ENCODE measurements around the gene CDKAL1.

The CDKAL1 gene

DNA sequence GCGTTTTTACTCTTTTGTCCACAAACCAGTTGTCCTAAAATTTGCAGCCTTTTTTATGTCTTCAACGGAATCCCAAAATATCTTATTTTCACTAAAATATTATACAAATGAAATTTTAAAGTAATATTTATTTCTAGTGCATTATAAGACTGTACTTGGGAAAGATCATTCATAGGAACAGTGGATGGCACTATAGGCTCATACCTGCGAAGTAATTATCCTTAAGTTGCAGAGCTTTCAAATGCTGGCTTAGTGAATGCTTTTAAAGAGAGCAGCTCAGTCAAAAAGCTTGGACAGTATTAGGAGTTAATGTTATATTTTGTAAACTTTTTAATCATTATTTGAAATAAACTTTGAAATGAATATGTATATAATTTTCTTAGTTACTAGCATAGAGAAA is 254.9 kb downstream of the CDKAL1 start:
- no peak for DNase-seq (ENCODE audit: low read depth in 2 of 3, low spot score in 1 of 3)

DNA sequence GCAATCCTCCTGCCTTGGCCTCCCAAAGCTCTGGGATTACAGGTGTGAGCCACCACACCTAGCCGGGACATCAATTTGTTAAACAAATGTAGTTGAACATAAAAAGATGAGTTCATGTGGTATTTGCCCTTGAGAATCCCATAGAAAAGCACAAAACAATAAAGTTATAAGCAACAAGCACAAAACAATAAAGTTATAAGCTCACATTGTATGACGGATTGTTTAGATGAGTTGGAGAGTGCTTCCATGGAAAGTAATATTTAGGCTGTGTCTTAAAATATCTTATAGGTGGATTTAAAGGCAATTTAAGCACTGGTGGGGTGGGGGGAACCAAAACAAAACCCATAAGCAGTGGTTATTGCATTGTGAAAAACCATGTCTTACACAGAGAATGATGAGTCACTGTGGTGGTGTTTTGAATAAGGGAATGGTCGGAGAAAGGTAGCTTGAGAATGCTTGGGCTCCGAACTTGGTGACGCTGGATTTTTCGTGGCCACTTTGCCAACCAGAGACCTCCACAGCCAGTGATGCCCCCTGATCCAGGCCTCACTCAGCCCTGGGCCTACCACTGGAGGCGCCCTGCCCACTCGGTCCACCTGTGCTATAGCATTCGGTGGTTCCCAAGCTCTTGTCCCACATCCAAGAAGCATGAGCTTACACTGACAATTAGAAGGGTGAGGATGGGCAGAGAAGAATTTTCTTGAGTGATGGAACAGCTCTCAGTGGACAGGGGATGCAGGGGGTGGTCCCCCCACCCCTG is 256.0 kb downstream of the CDKAL1 start:
- DNase-seq (ENCODE audit: low read depth in 2 of 3, low spot score in 1 of 3), result no peak

DNA sequence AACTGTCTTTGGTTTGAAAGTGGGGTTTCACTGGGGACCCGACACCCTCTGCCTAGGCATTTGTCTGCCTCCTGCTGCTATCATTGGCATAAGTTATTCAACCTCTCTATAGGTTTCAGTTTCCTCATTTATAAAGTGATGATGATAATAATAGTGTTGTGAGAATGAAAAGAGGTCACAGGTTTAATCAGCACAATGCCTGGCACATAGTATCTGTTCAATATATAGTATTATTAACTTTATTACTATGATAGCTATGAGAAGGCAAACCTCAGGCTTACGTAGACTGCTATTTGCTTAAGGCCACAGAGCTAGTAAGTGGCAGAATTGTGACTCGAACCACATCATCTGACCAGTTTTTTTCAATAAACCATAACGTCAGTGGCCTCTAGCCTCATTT is 256.8 kb downstream of the CDKAL1 start:
- no peak for DNase-seq (ENCODE audit: low read depth in 2 of 3, low spot score in 1 of 3)

DNA sequence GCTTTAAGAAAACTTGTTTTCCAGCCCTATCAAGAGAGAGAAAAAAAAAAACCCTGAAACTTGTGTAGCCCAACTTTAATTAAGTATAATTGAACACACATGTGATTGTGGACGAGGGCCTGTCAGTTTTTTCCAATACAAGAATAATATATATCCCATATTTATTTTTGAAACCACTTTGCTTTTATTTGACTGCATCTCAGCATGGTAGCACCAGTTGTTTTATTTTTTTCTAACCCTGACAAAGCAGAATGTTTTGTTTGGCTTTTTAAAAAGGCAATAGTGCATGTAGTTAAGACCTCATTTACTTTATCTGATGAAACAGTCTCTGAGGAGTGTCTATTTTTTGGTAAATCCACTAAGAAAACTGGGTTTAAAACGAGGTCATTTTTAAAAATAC is 257.7 kb downstream of the CDKAL1 start:
- no peak for DNase-seq (ENCODE audit: low read depth in 2 of 3, low spot score in 1 of 3)

DNA sequence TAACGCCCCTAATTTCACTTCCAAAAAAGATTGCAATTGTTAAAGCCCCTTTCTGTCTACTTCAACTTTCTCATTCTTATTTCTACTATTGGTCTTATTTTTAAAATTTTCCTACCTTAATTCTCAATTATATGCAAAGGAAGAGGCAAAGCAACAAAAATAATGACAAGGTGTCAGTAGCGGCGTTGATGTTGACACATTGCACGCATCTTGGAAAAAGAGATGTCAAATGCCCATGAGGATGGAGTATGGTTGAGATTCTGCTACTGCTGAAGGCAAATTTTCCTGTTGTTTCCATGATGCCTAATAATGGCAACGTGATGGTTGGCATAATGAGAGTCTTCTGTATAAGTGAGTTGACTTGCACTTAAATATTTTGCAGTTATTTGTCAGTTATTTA is 258.9 kb downstream of the CDKAL1 start:
- no peak for DNase-seq (ENCODE audit: low read depth in 2 of 3, low spot score in 1 of 3)

DNA sequence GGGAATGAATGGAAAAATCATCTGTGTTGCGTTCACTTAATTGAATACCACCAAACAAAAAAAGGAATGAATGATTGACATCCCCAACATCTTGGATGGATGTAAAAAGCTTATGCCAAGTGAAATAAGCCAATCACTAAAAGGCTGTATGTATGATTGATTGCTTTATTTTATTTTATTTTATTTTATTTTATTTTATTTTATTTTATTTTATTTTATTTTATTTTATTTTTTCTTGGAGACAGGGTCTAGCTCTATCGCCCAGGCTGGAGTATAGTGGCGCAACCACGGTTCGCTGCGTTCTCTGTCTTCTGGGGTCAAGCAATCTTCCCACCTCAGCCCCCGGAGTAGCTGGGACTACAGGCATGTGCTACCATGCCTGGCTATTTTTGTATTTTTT is 263.3 kb downstream of the CDKAL1 start:
- DNase-seq (ENCODE audit: low read depth in 2 of 3, low spot score in 1 of 3), result no peak

DNA sequence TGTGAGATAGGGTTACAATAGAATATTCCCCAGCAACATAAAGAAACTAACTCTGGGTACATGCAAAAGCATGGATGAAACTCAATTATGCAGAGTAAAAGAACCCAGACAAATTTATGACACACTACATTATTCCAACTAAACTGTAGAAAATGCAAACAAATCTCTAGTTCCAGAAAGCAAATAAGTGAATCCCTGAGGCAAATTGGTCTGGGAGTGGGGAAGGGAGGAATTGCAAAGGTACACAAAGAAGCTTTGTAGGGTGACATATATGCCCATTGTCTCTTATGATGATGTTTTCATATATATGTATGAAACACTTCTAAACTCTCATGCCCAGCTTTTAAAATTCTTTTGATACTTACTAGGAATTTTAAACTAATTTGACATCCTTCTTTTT is 266.0 kb downstream of the CDKAL1 start:
- DNase-seq (ENCODE audit: low read depth in 2 of 3, low spot score in 1 of 3), result no peak

DNA sequence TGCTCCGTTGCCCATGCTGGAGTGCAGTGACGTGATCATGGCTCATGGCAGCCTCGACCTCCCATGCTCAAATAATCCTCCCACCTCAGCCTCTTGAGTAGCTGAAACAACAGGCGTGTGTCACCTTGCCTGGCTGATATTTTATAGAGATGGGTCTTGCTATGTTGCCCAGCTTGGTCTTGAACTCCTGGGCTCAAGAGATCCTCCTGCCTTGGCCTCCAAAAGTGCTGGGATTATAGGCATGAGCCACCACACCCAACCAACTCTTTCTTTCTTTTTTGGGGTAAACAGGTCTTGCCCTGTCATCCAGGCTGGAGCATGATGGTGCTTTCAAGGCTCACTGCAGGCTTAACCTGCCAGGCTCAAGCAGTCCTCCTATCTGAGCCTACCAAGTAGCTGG is 266.4 kb downstream of the CDKAL1 start:
- DNase-seq (ENCODE audit: low read depth in 2 of 3, low spot score in 1 of 3), result no peak

DNA sequence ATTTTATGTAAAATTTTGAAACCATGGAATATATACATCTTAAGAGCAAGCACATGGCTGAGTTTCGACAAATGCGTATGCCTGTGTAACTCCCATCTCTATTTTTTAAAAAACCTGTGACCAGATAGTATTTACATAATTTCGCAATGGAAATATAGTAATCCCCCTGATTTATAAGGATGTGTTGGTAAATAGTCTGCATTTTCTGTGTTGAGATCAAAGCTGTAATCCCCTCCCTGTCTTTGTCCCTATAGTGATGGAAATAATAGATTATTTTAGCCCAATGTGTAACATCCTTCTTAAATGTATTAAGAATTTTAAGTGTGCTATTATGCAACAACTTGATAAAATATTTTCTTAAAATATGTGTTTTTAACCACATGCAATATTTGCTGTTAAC is 267.3 kb downstream of the CDKAL1 start:
- DNase-seq (ENCODE audit: low read depth in 2 of 3, low spot score in 1 of 3), result no peak

DNA sequence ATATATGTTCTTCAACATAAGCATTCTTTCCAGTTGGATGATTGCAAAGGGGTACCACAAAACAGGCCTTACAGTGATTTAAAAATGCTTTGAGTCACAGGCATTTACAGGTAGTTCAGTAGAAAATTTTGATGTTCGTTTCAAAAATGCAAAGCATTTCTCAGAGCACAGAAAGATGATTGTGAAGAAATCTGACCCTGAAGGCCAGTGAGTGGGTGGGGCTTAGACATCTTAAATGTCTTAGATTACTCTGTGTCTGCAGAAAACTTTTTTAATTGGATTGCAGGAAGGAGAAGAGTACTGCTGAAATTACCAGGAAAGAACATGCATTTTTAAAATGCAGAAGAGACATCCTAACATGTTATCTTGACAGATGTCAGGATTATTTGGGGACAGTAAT is 268.3 kb downstream of the CDKAL1 start:
- no peak for DNase-seq (ENCODE audit: low read depth in 2 of 3, low spot score in 1 of 3)

DNA sequence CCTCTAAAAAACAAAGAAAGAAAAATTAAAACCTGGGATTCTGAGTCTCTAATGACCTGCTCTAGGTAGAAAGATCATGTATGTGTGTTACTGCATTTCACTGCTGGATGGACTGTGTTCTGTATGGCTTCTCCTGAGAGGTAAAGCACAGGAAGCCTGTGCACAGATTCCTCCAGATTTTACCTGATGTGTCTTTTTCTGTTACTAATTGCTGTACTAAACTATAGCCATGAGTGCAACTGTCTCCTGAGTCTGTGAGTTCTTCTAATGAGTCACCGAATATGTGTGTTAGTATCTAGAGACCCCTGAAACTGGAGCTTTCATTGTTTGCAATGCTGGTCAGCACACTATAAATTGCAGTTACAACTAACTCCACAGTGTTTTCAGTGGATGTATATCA is 270.8 kb downstream of the CDKAL1 start:
- no peak for DNase-seq (ENCODE audit: low read depth in 2 of 3, low spot score in 1 of 3)

DNA sequence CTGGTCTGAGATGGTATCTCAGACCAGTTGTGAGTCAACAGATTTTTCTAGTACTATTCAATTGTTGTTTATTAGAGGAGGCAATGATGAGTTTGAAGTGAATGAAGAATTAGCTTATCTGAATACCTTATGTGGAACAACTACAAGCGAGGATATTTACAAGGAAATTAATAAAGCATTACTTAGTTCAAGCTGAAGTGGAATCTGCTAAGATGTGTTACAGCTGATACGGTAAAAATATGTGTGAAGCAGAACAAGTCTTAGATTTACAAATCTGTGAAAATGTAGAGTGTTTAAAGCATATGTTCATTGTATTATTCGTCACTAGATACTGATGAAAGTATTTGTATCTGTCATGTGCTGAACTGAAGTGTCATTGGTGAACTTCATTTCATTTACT is 272.4 kb downstream of the CDKAL1 start:
- DNase-seq (ENCODE audit: low read depth in 2 of 3, low spot score in 1 of 3), result no peak

DNA sequence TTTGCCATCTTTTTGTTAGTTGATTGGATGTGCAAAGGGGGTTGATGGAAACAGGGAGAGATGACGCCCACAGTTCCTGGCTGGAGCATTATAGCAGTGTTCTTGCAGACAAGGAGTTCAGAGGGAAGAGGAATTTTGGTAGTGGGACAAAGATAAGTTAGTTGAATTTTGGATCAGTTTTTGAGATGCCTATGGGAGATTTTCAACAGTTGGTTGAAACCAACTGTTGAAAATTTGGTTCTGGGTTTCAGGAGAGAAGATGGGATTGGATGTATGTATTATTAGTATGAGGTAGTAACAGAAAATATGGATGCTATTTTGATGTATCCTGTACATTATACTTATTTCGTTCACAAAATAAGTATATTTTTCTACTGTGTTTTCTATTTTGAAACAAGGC is 274.2 kb downstream of the CDKAL1 start:
- DNase-seq (ENCODE audit: low read depth in 2 of 3, low spot score in 1 of 3), result no peak

DNA sequence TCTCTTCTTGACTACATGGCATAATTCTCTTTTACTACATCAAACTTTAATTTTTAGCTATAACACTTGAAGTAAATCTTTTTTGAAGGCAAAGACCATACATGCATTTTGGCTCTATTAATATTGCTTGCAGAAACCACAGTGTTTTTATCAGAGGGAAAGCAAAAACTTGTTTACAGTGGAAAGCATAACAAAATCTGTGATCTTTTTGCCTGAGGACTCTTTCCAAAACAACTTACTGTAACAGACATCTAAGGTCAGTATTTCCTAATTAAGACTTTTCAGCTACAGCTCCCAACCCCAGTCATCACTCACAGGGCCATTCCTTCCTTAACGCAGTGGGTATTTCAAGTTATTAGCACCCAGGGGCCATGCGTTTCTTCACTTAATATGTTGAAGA is 274.7 kb downstream of the CDKAL1 start:
- DNase-seq (ENCODE audit: low read depth in 2 of 3, low spot score in 1 of 3), result no peak

DNA sequence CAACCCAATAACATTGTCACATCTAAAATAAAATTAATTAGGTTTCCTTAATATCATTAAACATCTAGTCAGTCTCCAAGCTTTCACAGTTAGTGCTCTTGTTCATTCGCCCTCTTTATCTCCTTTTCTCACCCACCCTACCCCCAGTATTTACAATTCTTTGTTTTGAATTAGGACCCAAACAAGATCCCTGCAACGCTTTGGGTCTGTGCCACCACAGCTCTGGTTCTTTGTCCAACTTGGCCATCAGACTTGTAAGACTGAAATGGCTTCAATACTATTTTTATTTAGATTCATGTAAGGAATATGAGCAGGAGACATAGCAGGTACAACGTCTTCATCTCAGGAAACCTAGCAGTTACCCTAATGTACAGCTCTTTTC is 276.5 kb downstream of the CDKAL1 start:
- no peak for DNase-seq (ENCODE audit: low read depth in 2 of 3, low spot score in 1 of 3)

DNA sequence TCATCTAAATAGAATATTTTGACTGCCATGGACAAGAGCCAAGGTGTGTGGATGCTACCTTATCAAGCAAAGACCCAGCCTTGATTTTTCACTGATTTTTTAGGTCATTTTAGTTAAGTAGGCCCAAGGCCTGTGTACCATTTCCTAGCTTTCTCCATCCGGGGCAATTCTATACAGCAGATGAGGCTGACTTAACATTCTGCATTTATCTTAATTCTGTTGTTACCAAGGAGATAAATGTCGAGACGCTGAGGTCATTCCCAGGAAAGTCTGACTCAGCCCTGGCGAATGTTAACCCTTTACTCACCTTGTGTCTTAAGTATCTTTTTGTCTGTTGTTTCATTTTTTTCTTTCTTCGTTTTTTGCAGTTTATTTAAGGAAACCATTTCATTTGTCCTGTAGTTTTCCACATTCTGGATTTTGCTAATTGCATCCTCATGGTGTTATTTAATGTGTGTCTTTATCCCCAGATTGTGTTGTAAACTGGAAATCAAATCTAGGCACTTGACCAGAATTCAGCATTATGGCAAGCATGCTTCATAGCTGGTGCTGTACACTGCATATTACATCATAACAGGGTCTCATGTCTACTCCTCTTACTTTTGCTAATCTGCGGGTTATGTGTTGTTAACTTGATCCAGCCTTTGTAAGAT is 277.0 kb downstream of the CDKAL1 start:
- DNase-seq (ENCODE audit: low read depth in 2 of 3, low spot score in 1 of 3), result no peak

DNA sequence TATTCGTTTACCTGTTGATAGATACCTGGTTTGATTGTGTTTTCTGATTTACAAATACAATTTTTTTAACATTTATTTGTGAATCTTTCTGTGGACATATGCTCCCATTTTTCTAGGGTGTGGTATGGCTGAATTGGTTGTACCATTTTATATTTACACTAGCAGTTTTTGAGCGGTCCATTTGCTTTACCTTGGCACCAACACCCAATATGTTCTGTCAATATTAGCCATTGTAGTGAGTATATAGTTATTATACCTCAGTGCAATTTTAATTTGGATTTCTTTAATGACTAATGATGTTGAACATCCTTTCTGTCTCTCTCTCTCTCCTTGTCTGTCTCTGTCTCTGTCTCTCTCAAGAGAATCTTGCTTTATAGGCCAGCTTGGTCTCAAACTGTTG is 278.5 kb downstream of the CDKAL1 start:
- no peak for DNase-seq (ENCODE audit: low read depth in 2 of 3, low spot score in 1 of 3)

DNA sequence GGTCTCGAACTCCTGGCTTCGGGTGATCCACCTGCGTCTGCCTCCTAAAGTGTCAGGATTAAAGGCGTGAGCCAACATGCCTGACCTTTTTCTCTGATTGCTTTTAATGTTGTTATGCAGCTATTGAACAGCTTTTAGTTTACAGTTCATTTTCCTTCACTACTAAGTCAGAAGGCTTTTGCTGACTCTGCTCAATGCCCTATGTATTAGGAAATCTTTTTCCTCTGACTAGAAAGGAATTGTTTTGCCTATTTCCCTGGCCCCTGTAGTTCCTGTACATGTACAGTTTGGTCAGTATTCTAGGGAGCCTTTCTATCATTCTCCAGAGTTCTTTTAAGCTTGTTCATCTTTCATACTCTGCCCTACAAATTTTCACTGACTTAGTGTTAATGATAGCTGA is 280.2 kb downstream of the CDKAL1 start:
- DNase-seq (ENCODE audit: low read depth in 2 of 3, low spot score in 1 of 3), result no peak

DNA sequence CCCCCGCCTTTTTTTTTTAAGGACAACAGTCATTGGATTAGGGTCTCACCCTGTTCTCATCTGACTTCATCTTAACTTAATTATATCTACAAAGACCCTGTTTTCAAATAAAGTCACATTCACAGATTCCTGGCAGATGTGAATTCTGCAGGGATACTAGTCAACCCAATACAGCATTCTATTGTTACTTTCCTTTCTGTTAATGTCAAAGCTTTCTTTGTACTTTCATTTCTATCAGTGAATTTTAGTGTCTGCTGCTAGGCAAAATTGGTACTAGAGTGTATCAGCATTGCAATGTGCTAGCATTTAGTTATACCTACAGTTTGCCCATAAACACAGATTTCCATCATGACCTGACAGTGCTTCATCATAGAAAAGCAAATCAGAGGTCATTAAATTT is 281.9 kb downstream of the CDKAL1 start:
- no peak for DNase-seq (ENCODE audit: low read depth in 2 of 3, low spot score in 1 of 3)

DNA sequence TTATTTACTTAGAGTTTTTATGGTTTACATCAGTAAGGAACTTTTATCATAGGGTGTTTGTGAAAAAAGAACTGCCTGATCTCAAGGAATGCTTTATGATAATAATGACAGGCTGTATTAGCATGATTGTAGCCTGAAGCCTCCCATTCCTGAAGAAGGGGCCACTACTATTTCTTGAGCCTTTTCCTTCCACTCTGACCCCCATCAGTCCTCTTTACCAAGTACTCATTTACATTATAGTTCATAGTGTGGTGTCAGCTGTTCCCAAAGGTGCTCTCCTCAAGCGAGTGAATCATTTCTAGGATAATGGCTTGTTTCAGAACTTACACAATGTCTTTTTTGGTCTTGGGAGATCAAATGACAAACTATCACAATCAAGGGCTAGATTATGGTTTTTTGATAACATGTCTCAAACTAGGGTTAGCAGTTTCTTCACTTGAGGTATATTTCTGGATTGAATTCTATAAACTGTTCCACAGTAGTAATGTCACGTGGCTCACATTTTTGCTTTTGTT is 283.6 kb downstream of the CDKAL1 start:
- DNase-seq (ENCODE audit: low read depth in 2 of 3, low spot score in 1 of 3), result no peak

DNA sequence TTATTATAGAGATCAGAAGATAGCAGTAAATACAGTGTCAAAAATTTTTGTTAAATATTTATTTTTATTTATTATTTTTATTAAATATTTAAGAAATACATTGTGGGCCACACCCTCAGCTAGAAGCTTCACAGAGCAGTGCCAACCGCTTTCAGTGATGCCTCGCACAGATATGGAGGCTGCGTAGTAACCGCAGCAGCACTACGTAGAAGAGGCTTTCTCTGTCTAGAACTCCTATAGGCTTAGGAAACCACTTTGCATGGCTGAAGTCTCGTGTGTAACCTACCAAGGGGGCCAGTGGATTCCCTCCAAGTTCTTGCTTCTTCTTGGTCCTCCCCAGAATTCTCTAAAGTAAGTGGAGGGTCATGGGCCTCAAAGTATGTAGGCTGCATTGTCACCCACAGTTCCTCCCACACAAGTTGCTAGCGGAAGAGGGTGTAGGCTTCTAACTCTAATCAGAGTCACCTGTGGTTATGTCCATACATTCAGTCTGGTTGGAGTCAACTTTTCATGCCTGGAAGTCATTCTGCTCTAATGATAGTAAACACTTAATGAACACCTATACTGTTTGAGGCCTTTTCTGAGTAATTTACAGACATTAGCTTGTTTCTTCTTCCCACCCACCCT is 285.6 kb downstream of the CDKAL1 start:
- DNase-seq (ENCODE audit: low read depth in 2 of 3, low spot score in 1 of 3), result no peak

DNA sequence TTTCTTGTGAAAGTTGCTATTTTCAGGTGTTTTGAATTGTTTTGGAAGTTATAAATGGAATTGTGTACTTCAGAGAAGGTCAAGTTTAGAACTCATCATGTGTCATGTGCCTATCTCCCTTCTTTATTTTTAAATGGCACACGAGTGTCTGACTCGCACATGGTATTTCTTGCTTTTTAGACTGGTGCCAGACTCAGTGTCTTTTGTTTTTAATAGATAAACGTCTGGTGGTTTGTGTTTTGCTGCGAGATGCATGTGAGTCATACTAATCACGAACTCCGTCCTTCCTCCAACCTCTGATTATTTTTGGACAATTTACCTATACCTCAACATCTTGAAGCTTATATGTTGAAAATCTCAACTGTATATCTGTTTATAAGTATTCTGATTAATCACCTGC is 292.1 kb downstream of the CDKAL1 start:
- no peak for DNase-seq (ENCODE audit: low read depth in 2 of 3, low spot score in 1 of 3)
